IPS-15b (cell line): ENCODE measurements around the gene SMIM14.
"Not testable (repeated sequence)": the region's sequence is repeated elsewhere in the genome, so short reads cannot be mapped to it uniquely, and the experiment has no call there.

ENCODE experiments used
- H3K27me3 ChIP-seq: one replicate; pipeline ENCODE4 v1.6.1; 2013; ENCODE audit warnings: low read length; ENCODE audit not compliant: control insufficient read depth, insufficient read depth
- H3K36me3 ChIP-seq: one replicate; pipeline ENCODE4 v1.6.1; 2013; ENCODE audit warnings: low read length; ENCODE audit not compliant: control insufficient read depth, insufficient read depth
- H3K4me1 ChIP-seq: one replicate; pipeline ENCODE4 v1.6.1; 2013; ENCODE audit warnings: mild to moderate bottlenecking, low read length; ENCODE audit not compliant: control insufficient read depth, insufficient read depth
- H3K4me3 ChIP-seq: one replicate; pipeline ENCODE4 v1.5.1; 2013; ENCODE audit warnings: low read depth, low read length
- H3K9ac ChIP-seq: one replicate; pipeline ENCODE4 v1.6.1; 2013; ENCODE audit warnings: low read depth, mild to moderate bottlenecking, low read length
- H3K9me3 ChIP-seq: one replicate; pipeline ENCODE4 v1.6.1; 2013; ENCODE audit warnings: mild to moderate bottlenecking, low read length; ENCODE audit not compliant: control insufficient read depth, insufficient read depth

The SMIM14 gene

GRCh38 chr4:39660045-39660444 lies 21.4 kb upstream of the SMIM14 start:
- Histone ChIP-seq H3K27me3 (no peaks in the 10 kb centered on the region), H3K9ac (no peak overlapping the region), H3K9me3 (no peaks in the 10 kb centered on the region), H3K36me3 (no peaks in the 10 kb centered on the region), H3K4me3 (no peak overlapping the region), H3K4me1 (no peaks in the 10 kb centered on the region)

- Histone ChIP-seq H3K36me3 (no peaks in the 10 kb centered on the region), H3K27me3 (no peaks in the 10 kb centered on the region), H3K9me3 (no peaks in the 10 kb centered on the region), H3K4me1 (no peaks in the 10 kb centered on the region), H3K4me3 (no peak overlapping the region), H3K9ac (no peak overlapping the region)
Observed at GRCh38 chr4:39658756-39659155, 20.1 kb upstream of the SMIM14 start.

GRCh38 chr4:39657465-39657864 lies 18.8 kb upstream of the SMIM14 start:
- H3K36me3 ChIP-seq: no peaks in the 10 kb centered on the region
- H3K27me3 ChIP-seq: no peaks in the 10 kb centered on the region
- no peak overlapping the region for H3K4me3 ChIP-seq
- no peaks in the 10 kb centered on the region for H3K4me1 ChIP-seq
- H3K9me3 ChIP-seq: no peaks in the 10 kb centered on the region
- no peak overlapping the region for H3K9ac ChIP-seq

- H3K9me3 ChIP-seq, H3K27me3 ChIP-seq, H3K36me3 ChIP-seq, H3K4me1 ChIP-seq, H3K9ac ChIP-seq, H3K4me3 ChIP-seq: not testable (repeated sequence)
Observed at GRCh38 chr4:39656638-39657037, 18.0 kb upstream of the SMIM14 start.

- no peak overlapping the region for H3K4me3 ChIP-seq
- no peaks in the 10 kb centered on the region for H3K4me1 ChIP-seq
- no peak overlapping the region for H3K9ac ChIP-seq
- no peaks in the 10 kb centered on the region for H3K36me3 ChIP-seq
- no peaks in the 10 kb centered on the region for H3K9me3 ChIP-seq
- H3K27me3 ChIP-seq: no peaks in the 10 kb centered on the region
Observed at GRCh38 chr4:39655876-39656275, 17.2 kb upstream of the SMIM14 start.

- Histone ChIP-seq H3K36me3 (no peaks in the 10 kb centered on the region), H3K9ac (no peak overlapping the region), H3K9me3 (no peaks in the 10 kb centered on the region), H3K4me1 (no peaks in the 10 kb centered on the region), H3K27me3 (no peaks in the 10 kb centered on the region), H3K4me3 (no peak overlapping the region)
Observed at GRCh38 chr4:39655211-39655610, 16.5 kb upstream of the SMIM14 start.

- H3K27me3 ChIP-seq, H3K9ac ChIP-seq, H3K36me3 ChIP-seq: not testable (repeated sequence)
Observed at GRCh38 chr4:39651586-39651985, 12.9 kb upstream of the SMIM14 start.

GRCh38 chr4:39649639-39650265 lies 11.1 kb upstream of the SMIM14 start:
- no peak overlapping the region for H3K4me3 ChIP-seq
- no peaks in the 10 kb centered on the region for H3K27me3 ChIP-seq
- no peaks in the 10 kb centered on the region for H3K4me1 ChIP-seq
- no peaks in the 10 kb centered on the region for H3K36me3 ChIP-seq
- no peaks in the 10 kb centered on the region for H3K9me3 ChIP-seq
- no peak overlapping the region for H3K9ac ChIP-seq

More at GRCh38 chr4:39651586-39651985, 12.9 kb upstream of the SMIM14 start:
- not testable (repeated sequence) for H3K4me3 ChIP-seq, H3K9me3 ChIP-seq, H3K4me1 ChIP-seq

- Histone ChIP-seq H3K4me1 (no peaks in the 10 kb centered on the region), H3K9me3 (no peaks in the 10 kb centered on the region), H3K9ac (no peak overlapping the region), H3K36me3 (no peaks in the 10 kb centered on the region), H3K4me3 (no peak overlapping the region), H3K27me3 (no peaks in the 10 kb centered on the region)
Observed at GRCh38 chr4:39648827-39649558, 10.3 kb upstream of the SMIM14 start.

GRCh38 chr4:39648213-39648612 lies 9.5 kb upstream of the SMIM14 start:
- Histone ChIP-seq H3K9ac (no peak overlapping the region), H3K9me3 (no peaks in the 10 kb centered on the region), H3K4me3 (no peak overlapping the region), H3K27me3 (no peaks in the 10 kb centered on the region), H3K4me1 (no peaks in the 10 kb centered on the region), H3K36me3 (no peaks in the 10 kb centered on the region)

- no peaks in the 10 kb centered on the region for H3K27me3 ChIP-seq
- H3K9ac ChIP-seq: no peak overlapping the region
- H3K4me1 ChIP-seq: peaks cover 6% of the 10 kb centered on the region
- H3K36me3 ChIP-seq: no peaks in the 10 kb centered on the region
- H3K9me3 ChIP-seq: no peaks in the 10 kb centered on the region
- no peak overlapping the region for H3K4me3 ChIP-seq
Observed at GRCh38 chr4:39642885-39643552, 4.4 kb upstream of the SMIM14 start.

GRCh38 chr4:39641451-39641850 lies 2.8 kb upstream of the SMIM14 start:
- Histone ChIP-seq H3K36me3 (no peaks in the 10 kb centered on the region), H3K4me3 (no peak overlapping the region), H3K9me3 (no peaks in the 10 kb centered on the region), H3K4me1 (peaks cover 6% of the 10 kb centered on the region), H3K27me3 (no peaks in the 10 kb centered on the region), H3K9ac (no peak overlapping the region)
